Right atrium auricular region (tissue), 2 donors: Measurements from ENCODE around the gene TAF6. TPM values are rescaled to one million over a fixed set of nuclear protein-coding genes. Genes with fewer than 3 reads are reported as not detected.
"Not testable (repeated sequence)": the region's sequence is repeated elsewhere in the genome, so short reads cannot be mapped to it uniquely, and the experiment has no call there.

Experiments
- DNase-seq: peaks from one replicate; pipeline ENCODE4 v3.0.0-alpha.2; 2019; ENCODE audit warnings: low spot score
- H3K27ac ChIP-seq, 2 donors: fragments of 200-600 bp; sonication (generic); 1 replicate in 1 of 2; 2 replicates in 1 of 2; pipeline ENCODE4 v1.5.1; 2016 to 2019
- H3K27me3 ChIP-seq, 2 donors: fragments of 200-600 bp; sonication (generic); one replicate each; pipeline versions ENCODE4 v1.5.1 to v1.6.0; 2017 to 2019
- H3K36me3 ChIP-seq: fragments of 200-600 bp; sonication (generic); one replicate; pipeline ENCODE4 v1.5.1; 2016
- H3K4me1 ChIP-seq, 2 donors: fragments of 200-600 bp; sonication (generic); one replicate each; pipeline versions ENCODE4 v1.5.1 to v1.6.0; 2017 to 2019
- H3K4me3 ChIP-seq, 2 donors: fragments of 200-600 bp; sonication (generic); 1 replicate in 1 of 2; 2 replicates in 1 of 2; pipeline ENCODE4 v1.5.1; 2017 to 2019; ENCODE audit warnings: mild to moderate bottlenecking in 1 of 2, moderate library complexity in 1 of 2
- H3K9me3 ChIP-seq, 2 donors: fragments of 200-600 bp; sonication (generic); one replicate each; pipeline ENCODE4 v1.5.1; 2019
- total RNA-seq, 2 donors: library from RNA; depleted of rRNA; stranded (reverse); fragments of >200 nt; gene quantifications; one replicate each; pipeline ENCODE4 v1.1.0, GENCODE V29; 2016
- TF ChIP-seq, protein P1 (sequence below), 2 donors: fragments of 200-600 bp; sonication (generic); IDR thresholded peaks; one replicate each; pipeline ENCODE4 v1.5.1; 2019; ENCODE audit warnings: antibody characterized with exemption in 2 of 2

Gene TAF6
- total RNA-seq, 2 donors from 2014 or later = 41.7 to 49.1 TPM

DNA sequence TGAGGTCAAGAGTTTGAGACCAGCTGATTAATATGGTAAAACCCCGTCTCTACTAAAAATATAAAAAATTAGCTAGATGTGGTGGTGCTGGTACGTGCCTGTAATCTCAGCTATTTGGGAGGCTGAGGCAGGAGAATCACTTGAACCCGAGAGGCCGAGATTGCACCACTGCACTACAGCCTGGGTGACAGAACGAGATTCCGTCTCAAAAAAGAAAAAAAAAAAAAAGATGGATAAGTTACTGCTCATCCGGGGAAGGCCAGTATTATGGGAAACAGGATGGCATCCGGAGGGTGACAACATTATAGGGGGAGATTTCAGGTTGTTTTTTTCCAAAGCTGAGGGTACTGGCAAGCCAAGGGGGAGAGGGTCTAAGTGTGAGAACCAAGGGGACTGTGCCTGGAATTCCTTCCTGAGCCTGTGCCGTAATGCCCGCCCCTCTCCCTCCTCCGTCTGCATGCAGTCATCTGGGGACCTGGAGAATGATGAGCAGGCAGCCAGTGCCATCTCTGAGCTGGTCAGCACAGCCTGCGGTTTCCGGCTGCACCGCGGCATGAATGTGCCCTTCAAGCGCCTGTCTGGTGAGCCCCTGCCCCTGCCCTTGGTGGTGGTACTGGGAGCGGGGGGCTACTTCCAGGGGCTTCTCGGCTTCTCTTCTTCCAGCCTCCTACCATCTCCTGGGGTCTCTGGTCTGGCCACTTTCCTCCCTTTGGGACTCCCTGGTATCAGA lies 33.9 kb upstream of the TAF6 start:
- TF ChIP-seq, protein P1, sequence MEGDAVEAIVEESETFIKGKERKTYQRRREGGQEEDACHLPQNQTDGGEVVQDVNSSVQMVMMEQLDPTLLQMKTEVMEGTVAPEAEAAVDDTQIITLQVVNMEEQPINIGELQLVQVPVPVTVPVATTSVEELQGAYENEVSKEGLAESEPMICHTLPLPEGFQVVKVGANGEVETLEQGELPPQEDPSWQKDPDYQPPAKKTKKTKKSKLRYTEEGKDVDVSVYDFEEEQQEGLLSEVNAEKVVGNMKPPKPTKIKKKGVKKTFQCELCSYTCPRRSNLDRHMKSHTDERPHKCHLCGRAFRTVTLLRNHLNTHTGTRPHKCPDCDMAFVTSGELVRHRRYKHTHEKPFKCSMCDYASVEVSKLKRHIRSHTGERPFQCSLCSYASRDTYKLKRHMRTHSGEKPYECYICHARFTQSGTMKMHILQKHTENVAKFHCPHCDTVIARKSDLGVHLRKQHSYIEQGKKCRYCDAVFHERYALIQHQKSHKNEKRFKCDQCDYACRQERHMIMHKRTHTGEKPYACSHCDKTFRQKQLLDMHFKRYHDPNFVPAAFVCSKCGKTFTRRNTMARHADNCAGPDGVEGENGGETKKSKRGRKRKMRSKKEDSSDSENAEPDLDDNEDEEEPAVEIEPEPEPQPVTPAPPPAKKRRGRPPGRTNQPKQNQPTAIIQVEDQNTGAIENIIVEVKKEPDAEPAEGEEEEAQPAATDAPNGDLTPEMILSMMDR (IDR thresholded peaks at IDR 0.05) = no peak
- Histone ChIP-seq H3K4me1 (peaks cover 0 to 29% of the 10 kb centered on the region in 2 donors), H3K27me3 (no peaks in the 10 kb centered on the region), H3K4me3 (no peak overlapping the region), H3K27ac (no peak overlapping the region), H3K9me3 (no peaks in the 10 kb centered on the region), H3K36me3 (peaks cover 33% of the 10 kb centered on the region)
- DNase-seq = no peak

DNA sequence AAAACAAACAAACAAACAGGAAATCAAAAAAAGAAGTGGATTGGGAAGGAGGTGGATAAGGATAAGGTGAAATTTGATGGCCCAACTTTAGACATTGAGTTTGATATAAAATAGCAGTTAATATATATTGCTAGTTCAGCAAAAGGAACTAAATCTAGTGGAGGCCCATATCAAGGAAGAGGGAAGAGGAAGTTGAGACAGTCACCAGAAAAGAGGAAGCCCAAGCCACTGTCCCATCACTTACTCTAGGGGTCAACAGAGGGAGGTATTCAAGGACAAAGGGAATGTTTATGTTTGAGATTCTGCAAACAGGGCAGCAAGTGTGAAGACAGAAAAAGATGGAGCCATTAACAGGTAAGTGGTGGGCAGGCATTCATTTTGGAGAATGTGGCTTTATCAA lies 33.2 kb upstream of the TAF6 start:
- Histone ChIP-seq H3K9me3 (no peaks in the 10 kb centered on the region), H3K36me3 (peaks cover 33% of the 10 kb centered on the region), H3K4me1 (peaks cover 0 to 24% of the 10 kb centered on the region in 2 donors), H3K27ac (no peak overlapping the region), H3K4me3 (no peak overlapping the region), H3K27me3 (no peaks in the 10 kb centered on the region)
- no peak for DNase-seq
- TF ChIP-seq, protein P1 (IDR thresholded peaks at IDR 0.05) = no peak

DNA sequence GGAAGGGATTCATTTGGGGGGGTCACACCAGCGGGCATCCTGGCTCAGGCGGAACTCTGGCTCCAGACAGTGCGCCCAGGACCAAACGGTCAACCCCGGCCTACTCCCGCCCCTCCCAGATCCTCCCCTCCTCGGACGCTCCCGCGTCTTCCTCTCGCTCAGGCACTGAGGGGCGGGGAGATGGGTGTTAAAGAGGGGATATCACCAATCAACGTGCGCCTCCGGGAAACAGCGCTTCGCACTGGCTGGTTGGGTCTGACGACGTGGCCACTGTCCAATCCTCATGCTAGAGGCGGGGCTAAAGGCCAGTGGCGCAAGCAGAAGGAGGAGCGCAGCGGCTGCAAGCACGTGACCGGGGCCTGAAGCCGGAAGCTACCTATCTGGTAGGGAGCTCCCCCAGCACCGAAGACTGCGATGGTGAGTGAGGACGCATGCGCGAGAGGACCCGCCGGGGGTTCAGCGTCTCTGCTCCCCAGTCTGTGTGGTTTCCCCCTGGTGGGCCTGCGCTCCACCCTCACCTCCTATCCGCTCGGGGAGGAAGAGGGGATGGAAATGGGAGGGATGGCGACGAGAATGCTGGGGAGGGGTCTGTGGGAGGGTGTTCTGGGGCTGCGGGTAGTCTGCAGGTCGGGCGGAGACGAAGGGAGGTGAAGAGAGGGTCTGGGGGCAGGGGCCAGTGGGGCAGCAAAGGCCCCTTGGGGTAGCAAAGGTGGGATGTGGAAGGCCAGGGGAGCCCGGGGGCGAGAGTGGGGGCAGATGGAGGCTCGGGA lies 29.6 kb upstream of the TAF6 start, which contains the start of gene LAMTOR4:
LAMTOR4 (plus strand) TSS at position 360 of the 770 bp plus-strand sequence; CDS start at position 415, 55 bp downstream.
- TF ChIP-seq, protein P1 (IDR thresholded peaks at IDR 0.05) = no peak
- H3K36me3 ChIP-seq = peaks cover 3% of the 10 kb centered on the region
- H3K27ac ChIP-seq = peak within 1 kb of the TSS; percentile 81 to 92
- H3K4me3 ChIP-seq = peak within 1 kb of the TSS; percentile 59 to 93
- H3K9me3 ChIP-seq = no peaks in the 10 kb centered on the region
- DNase-seq = peak; percentile 100
- H3K4me1 ChIP-seq = peaks cover 0 to 16% of the 10 kb centered on the region in 2 donors
- no peaks in the 10 kb centered on the region for H3K27me3 ChIP-seq

DNA sequence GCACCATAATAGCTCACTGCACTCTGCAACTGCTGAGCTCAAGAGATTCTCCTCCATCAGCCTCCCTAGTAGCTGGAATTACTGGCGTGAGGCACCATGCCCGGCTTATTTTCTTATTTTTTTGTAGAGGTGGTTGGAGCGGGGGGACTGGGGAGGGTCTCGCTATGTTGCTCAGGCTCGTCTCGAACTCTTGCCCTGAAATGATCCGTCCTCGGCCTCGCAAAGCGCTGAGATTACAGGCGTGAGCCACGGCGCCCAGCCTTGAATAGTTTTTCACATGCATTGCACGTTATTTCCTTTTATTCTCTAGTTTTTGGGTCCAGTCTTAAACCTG lies 29.0 kb upstream of the TAF6 start:
- Histone ChIP-seq H3K4me3 (peak overlapping the region; percentile 59 to 93), H3K4me1 (peaks cover 0 to 16% of the 10 kb centered on the region in 2 donors), H3K27me3 (no peaks in the 10 kb centered on the region), H3K27ac (peak overlapping the region; percentile 74 to 81), H3K36me3 (no peaks in the 10 kb centered on the region), H3K9me3 (no peaks in the 10 kb centered on the region)
- TF ChIP-seq, protein P1 (IDR thresholded peaks at IDR 0.05) = no peak
- no peak for DNase-seq

DNA sequence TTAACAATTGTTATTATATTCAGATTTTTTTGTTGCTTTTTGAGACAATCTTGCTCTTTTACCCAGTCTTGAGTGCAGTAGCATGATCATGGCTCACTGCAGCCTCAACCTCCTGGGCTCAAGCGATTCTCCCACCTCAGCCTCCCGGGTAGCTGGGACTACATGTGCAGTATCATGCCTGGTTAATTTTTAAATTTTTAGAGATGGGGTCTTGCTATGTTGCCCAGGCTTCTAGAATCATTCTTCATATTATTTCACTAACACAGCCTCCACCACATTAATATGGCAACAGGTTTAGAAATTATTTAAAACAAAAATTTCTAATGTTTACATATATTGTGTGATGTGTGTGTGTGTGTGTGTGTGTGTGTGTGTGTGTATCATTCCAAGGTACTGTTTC lies 28.1 kb upstream of the TAF6 start:
- H3K4me1 ChIP-seq = peaks cover 0 to 16% of the 10 kb centered on the region in 2 donors
- DNase-seq = no peak
- no peaks in the 10 kb centered on the region for H3K36me3 ChIP-seq
- no peaks in the 10 kb centered on the region for H3K27me3 ChIP-seq
- H3K4me3 ChIP-seq = no peak overlapping the region
- TF ChIP-seq, protein P1 (IDR thresholded peaks at IDR 0.05) = no peak
- H3K9me3 ChIP-seq = no peaks in the 10 kb centered on the region
- no peak overlapping the region for H3K27ac ChIP-seq

DNA sequence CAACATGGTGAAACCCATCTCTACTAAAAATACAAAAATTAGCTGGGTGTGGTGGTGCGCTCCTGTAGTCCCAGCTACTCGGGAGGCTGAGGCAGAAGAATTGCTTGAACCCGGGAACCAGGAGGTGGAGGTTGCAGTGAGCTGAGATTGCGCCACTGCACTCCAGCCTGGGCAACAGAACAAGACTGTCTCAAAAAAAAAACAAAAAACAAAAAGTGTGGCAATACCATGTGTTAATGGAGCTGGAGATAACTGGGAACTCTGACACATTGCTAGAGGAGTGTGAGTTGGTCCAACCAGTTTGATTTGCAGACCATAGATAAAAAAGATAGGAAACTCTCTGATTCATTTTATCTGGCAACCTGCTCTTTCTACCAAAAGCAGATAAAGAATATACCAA lies 27.2 kb upstream of the TAF6 start:
- H3K9me3 ChIP-seq, DNase-seq, H3K27me3 ChIP-seq, H3K36me3 ChIP-seq, H3K4me3 ChIP-seq, H3K27ac ChIP-seq: not testable (repeated sequence)
- H3K4me1 ChIP-seq = peaks cover 0 to 16% of the 10 kb centered on the region in 2 donors
